ENCODE results near the gene SGSM1. TPM values are rescaled to one million over a fixed set of nuclear protein-coding genes. Genes with fewer than 3 reads are reported as not detected.

Gene SGSM1
- total and polyA plus RNA-seq, 9 of the 15 experiments (the other 6 are each of a cell fraction or from before 2014, with no cell fraction given), result not detected

- no peak for TF ChIP-seq ZNF592 (IDR thresholded peaks at IDR 0.05)
- no peak for TF ChIP-seq ETV6 (IDR thresholded peaks at IDR 0.05; ENCODE audit: borderline replicate concordance in 1 of 2, low read depth in 2 of 2, low read length in 1 of 2)
- no peak for TF ChIP-seq ETV6 (CRISPR knock-in tag; IDR thresholded peaks at IDR 0.05; ENCODE audit: borderline replicate concordance)
- no peak for TF ChIP-seq KAT2B (IDR thresholded peaks at IDR 0.05; ENCODE audit: low read depth, low read length)
- TF ChIP-seq ZC3H4 (CRISPR knock-in tag; IDR thresholded peaks at IDR 0.05; ENCODE audit: borderline replicate concordance), result no peak
- no peak for TF ChIP-seq BRD4 (IDR thresholded peaks at IDR 0.05)
- TF ChIP-seq ZBTB26 (CRISPR knock-in tag; IDR thresholded peaks at IDR 0.05), result no peak
- peak; percentile 45; the same call in 1 of the 2 replicates for TF ChIP-seq MIER1 (IDR thresholded peaks at IDR 0.05; ENCODE audit: low read depth)
- 0 out of 2 replicates have a peak, but pooled peaks have one; percentile 12 for TF ChIP-seq ESRRA (IDR thresholded peaks at IDR 0.05; ENCODE audit: borderline replicate concordance, low read depth)
- TF ChIP-seq DPF2 (IDR thresholded peaks at IDR 0.05), result peak; percentile 19; the same call in 1 of the 2 replicates
- TF ChIP-seq MLX (CRISPR knock-in tag; conservative IDR thresholded peaks at IDR 0.05), result no peak
- 0 out of 4 replicates have a peak, but pooled peaks of 1 of the 2 experiments have one; percentile 40 for TF ChIP-seq TRIM24 (IDR thresholded peaks at IDR 0.05)
- no peak for TF ChIP-seq TBL1XR1 (IDR thresholded peaks at IDR 0.05; ENCODE audit: low read length in 2 of 2)
- TF ChIP-seq MTF1 (CRISPR knock-in tag; IDR thresholded peaks at IDR 0.05; ENCODE audit: borderline replicate concordance), result no peak
- no peak for TF ChIP-seq ZBTB17 (CRISPR knock-in tag; IDR thresholded peaks at IDR 0.05)
- peak; percentile 95 for TF ChIP-seq SMARCA5 (IDR thresholded peaks at IDR 0.05)
- no peak for TF ChIP-seq SNIP1 (IDR thresholded peaks at IDR 0.05; ENCODE audit: low read depth)
- no peak for TF ChIP-seq BRF1 (IDR thresholded peaks at IDR 0.05; ENCODE audit: borderline replicate concordance, extremely low read depth, insufficient read length)
- TF ChIP-seq JUN (IDR thresholded peaks at IDR 0.05; ENCODE audit: borderline replicate concordance, low read depth, low read length), result no peak
- no peak for TF ChIP-seq JUN (CRISPR knock-in tag; IDR thresholded peaks at IDR 0.05; ENCODE audit: borderline replicate concordance)
- TF ChIP-seq ZNF274 (IDR thresholded peaks at IDR 0.05; ENCODE audit: borderline replicate concordance, low read depth, low read length), result no peak
- TF ChIP-seq KAT7 (CRISPR knock-in tag; IDR thresholded peaks at IDR 0.05; ENCODE audit: borderline replicate concordance), result no peak
- peak; percentile 17; the same call in 1 of the 2 replicates for TF ChIP-seq NFIC (IDR thresholded peaks at IDR 0.05)
Measured at GRCh38 chr22:24805790-24806662, at the start of gene SGSM1 (continued).
